HL-60 (cell line): ENCODE data around the gene GRAMD4.

ENCODE experiments used
- CTCF ChIP-seq: IDR thresholded peaks from one replicate; pipeline ENCODE4 v1.5.1; 2011; ENCODE audit warnings: low read length, control low read depth, inconsistent platforms; ENCODE audit not compliant: insufficient read depth
- GABPA ChIP-seq: IDR thresholded peaks from 2 replicates; pipeline ENCODE4 v1.6.1; 2012; ENCODE audit warnings: low read depth

- no peak for TF ChIP-seq CTCF
- TF ChIP-seq GABPA, result no peak
Measured at GRCh38 chr22:46607483-46608114, 12.6 kb upstream of the GRAMD4 start.
